HT1080 (cell line): ENCODE measurements around the gene CSRP1. TPM values are rescaled to one million over a fixed set of nuclear protein-coding genes. Genes with fewer than 3 reads are reported as not detected.
"Not testable (repeated sequence)": the region's sequence is repeated elsewhere in the genome, so short reads cannot be mapped to it uniquely, and the experiment has no call there.

Experiments
- DNase-seq: peaks from one replicate; pipeline ENCODE4 v3.0.0-alpha.2; 2015; ENCODE audit warnings: low read depth
- polyA plus RNA-seq, 2 experiments: library from polyadenylated mRNA; depleted of rRNA; stranded (reverse); fragments of >200 nt; gene quantifications; 2 replicates each; pipeline ENCODE4 v1.2.3, GENCODE V29; 2015
- total RNA-seq: library from RNA; depleted of rRNA; stranded (reverse); fragments of >200 nt; shearing (Covaris generic); gene quantifications from 2 replicates; pipeline ENCODE4 v1.2.3, GENCODE V29; 2014; rRNA removed

CSRP1 gene
- 516 and 694 TPM in 2 replicates for total RNA-seq
- 857 and 1,112 TPM in 2 replicates for polyA plus RNA-seq (2015; cell fraction: cytosol; rRNA removed)
- polyA plus RNA-seq (2015; cell fraction: nucleus; rRNA removed) = 468 and 520 TPM in 2 replicates

DNA sequence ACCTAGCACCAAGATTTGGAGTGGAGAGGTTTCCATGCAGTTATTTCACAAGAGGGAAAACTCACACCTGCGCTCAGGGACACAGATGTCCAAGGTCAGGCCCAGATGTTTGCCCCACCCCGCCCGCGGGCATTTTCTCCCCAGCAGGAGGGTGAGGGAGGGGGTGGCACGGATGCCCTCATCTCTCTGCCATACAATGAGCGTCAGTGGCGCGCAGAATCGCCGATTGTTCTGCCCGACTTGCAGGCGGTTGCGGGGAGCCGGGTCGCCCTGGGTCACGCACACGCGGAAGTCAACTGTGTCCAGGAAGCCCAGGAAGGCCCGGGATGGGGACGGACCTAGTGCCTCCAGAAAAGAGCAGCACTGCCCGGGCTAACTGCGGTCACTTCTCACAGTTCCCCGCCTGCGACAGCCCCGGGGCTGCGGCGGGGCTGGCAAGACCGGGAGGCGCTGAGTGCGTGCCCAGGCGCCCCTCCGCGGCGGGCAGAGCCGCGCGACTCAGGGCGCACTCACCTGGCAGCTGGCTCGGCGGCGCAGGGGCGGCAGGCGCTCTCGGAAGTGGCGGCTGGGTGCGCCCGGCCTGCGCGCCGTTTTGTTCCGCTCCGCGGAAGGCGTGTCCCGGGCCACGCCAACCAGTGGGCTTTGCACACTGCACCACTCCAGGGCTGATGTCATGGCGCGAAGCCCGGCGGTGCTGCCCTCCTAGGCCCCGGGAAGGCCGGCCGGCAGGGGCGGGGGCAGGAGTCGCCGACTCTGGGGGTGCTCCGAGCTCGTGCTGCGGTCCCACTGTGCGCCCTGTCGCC is at the start of gene CSRP1:
Gene CSRP1 (minus strand): TSS at position 567 of the 803 bp plus-strand sequence. CDS start 10,820 bp downstream, outside the sequence.
- DNase-seq = peak; percentile 83

DNA sequence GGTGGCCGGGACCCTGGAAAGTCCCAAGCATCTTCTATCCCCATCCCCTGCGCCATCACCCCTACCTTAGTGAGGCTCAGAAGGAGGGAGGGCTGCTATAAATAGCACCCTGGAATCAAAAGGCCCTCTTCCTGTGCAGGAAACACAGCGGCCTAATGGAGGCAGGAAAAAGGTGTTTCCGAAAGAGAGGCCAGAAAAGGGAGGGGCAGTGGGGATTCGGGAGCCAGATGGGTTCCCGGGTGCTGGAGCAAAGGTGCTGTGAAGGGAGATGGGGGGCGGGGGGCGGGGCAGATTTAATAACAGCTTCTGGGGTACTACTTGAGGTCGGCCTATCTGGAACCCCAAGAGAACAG is 48.6 kb upstream of the CSRP1 start:
- no peak for DNase-seq

DNA sequence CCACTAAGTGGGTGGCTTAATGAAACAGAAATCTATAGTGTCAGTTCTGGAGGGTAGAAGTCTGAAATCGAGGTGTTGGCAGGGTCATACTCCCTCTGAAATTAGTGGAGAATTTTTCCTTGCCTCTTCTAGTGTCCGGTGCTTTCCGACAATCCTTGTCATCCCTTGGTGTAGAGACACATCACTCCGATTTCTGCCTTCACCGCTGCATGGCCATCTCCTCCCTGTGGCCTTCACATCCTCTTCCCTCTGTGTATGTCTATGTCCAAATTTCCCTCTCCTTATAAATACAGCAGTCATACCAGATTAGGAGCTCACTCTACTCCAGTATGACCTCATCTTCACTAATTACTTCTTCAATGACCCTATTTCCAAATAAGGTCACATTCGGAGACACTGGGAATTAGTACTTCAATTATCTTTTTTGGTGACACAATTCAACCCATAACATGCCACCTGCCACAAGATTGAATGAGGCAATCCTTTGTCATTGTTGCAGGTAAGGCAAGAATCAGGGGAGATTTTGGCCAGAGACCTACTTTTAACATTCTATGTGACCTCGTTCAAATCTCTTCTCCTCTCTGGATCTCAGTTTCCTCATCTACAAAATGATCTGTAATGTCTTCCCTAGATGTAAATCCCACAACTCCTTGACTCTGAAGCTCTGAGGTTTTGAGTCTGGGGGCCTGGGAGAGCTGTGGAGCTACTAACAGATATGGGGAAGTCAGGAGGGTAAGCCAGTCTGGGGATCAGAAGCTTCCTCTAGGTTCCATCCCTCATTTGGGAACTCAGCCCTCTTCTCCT is 48.1 kb upstream of the CSRP1 start:
- no peak for DNase-seq

DNA sequence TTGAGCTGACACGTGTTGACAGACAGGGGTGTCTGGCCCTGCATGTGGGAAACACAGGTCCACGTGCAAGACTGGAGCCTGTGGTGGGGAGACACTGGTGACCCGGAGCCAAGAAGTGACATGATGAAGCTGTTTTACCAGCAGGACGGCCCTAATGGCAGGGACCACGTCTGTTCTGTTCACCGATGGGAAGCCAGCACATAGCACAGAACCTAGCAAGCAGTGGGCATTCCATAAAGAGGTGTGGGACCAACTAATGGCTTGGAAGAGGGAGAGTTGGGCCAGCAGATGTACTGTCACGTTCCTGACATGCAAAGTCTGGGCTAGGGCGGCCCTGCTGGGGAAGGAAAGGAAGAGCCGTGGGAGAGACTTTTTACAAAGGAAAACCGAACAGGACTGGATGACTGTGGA is 47.3 kb upstream of the CSRP1 start:
- DNase-seq = no peak

DNA sequence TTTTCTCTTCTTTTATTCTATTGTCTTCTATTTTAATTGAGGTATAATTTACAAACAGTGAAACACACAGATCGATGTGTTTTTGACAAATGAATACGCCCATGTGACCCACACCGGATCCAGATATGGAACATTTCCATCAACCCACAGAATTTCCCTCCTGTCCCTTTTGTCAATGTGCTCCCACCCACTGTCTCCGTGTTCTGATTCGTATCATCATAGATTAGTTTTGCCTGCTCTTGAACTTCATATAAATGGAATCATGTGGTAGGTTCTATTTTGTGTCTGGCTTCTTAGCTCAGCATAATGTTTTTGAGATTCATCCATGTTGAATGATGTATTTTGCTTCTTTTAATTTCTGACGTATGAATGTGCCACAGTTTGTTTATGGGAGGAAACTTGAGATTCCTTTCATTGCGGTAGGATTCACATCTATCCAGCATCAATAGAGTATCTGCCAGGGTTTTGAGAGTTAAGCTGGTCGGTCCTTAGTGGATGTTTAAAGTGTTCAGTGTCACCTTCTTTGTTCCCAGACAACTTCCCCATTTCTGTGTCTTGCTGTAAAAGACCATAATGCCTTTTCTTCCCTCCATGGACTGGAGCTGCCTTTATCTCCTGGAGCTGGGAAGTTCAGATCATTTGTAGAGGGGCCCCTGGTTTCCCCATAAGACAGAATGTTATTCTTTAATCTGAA is 46.7 kb upstream of the CSRP1 start:
- DNase-seq = no peak

DNA sequence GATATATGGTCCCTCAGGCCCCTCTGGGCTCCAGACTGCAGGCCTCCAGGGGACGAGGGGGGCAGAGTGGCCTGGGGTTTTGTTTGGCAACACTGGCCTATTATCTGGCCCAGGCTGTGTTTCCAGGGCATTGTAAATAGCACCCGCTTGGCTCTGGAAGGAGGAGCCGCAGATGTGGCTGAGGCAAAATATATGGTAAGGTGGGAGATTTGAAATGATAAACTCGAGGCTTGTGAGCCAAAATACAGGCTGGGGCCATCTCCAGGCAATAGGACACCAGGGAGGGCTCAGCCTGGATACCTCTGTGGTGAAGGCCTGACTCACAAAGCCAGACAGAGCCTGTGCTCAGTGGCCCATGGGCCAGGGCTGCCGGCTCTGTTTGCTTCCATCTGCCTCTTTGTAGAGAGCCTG is 46.0 kb upstream of the CSRP1 start:
- DNase-seq = peak; percentile 78

DNA sequence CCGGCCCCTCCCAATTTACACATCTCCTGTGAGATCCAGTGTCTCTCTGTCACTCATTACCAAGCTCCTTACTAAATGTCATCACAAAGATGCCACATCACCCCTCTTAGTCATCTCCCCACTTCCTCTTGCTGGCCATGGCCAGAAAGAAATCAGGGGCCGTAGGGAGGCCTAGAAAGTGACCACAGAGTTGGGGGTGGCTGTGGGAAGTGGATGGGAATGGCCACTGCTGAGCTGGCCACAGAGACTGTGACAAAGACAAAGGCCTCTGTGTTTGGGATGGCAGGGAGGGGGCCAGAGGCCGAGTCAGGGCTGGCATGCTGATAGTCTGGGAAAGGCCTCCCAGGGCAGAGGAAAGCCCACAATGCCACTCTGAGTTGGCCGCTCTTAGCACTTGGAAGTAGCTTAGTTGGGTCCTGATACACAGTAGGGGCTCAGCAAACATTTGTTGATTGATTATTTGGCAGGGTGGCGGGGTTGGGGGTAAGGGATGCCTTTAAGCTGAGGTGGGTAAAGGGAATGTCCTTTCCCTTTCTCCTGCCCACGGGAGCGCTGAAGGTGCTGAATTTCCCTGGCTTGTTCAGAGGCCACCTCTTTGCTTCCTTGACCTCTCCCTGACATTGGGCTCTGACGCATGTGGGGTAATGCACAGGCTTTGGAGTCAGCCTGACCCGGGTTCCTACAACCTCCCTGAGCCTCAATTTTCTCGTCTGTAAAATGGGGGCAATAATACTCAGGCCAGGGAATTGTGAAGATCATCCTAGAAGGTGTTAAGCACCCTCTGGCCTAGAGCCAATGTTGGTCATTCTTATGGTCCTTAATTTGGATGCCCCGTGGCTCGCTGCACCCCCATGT is 45.2 kb upstream of the CSRP1 start:
- peak; percentile 99 for DNase-seq

DNA sequence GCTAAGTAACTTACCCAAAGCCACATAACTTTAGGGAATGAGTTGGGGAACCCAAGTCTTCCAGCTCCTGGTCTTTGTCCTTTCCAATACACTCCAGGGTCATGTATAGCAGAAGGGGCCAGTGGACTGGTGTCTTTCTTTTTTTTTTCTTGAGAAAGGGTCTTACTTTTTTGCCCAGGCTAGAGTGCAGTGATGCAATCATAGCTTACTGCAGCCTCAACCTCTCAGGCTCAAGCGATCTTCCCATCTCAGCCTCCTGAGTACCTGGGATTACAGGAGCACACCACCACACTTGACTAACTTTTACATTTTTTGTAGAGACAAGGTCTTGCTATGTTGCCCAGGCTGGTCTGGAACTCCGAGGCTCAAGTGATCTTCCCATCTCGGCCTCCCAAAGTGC is 44.2 kb upstream of the CSRP1 start:
- no peak for DNase-seq

DNA sequence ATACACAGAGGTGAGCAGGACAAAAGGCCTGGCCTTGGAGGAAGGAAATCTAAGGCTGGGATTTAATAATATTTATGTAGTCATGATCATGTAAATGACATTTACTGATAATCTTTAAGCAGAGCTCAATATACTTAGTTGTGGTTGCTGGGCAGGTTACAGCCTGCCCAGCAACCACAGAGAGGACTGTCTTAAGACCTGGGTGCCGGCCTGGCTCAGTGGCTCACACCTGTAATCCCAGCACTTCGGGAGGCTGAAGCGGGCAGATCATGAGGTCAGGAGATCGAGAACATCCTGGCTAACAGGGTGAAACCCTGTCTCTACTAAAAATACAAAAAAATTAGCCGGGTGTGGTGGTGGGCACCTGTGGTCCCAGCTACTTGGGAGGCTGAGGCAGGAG is 42.6 kb upstream of the CSRP1 start:
- not testable (repeated sequence) for DNase-seq

DNA sequence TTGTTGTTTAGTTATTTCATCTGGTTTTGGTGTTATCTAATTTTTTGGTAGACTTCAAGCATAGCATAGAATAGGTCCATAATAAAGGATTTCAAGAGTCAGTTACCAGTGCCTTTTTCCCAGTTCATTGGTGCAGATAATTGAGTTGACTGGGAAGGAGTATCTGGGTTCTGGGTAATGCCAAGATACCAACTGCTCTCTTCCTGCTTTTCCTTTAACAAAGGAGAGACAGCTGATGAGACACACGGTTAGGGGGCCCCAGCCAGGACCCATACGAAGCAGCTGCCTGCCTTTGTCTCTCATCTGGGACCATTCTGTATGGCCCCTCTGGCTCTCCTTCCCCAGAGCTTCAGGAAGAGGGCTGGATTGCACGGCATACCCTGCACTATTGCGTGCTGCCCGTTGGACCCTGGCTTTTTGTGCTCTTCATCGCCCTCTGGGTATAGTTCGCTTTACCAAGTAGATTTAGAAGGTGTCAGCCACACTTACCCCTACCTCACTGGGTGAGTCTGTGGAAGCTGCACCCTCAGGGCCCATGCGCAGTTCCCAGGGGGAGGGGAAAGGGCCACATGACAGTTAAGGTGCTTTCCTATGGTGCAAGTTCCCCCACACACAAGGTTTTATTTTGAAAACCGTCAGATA is 39.0 kb upstream of the CSRP1 start:
- DNase-seq = no peak

DNA sequence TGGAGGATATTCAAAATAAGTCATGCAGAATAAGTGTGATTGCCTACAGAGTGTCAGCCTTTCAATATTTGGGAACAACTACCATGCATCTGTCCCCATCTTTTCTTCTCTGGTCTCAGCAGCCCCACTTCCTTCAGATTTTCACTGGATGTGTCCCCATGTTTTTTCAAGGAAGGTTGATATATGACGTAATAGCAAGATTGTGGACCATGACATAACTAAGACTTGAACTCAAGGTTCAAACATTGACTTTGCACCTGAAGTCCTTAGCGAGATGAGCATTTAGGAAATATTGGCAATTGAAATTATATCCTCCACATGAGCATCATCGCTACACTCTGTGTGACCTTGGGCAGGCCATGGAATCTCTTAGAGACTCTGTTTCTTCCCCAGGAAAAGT is 37.8 kb upstream of the CSRP1 start:
- DNase-seq = no peak

DNA sequence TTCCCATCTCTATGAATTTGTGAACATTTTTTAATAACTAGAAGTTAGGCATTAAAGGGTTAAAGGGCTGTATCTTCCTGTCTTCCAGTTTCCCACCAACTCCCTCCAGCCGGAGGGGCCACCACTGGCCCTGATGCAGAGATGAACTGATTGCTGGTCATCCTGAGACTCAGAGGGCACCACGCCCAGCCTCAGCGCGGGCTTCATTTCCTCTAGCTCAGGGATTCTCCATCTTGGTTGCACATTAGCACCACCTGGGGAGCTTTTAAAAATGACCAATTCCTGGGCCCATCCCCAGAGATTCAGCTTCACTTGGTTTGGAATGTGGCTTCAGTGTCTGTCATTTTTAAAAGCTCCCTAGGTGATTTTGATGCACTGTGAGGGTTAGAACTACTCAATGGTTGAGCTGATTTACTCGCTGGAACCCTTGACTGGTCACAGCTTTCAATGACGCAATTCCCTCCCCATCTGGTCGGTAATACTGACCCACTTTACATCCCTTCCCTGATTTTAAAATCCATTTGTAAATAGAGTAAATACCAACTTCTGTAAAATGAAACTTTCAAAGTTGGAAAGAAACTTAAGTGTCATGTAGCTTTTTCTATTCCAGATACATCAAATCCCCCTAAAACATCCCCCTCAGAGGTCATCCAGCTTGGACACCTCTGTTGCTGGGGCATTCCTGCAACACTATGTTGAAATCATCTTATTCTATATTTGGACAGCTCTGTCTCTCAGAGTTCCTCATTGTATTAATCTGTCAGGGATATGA is 37.1 kb upstream of the CSRP1 start:
- peak; percentile 58 for DNase-seq

DNA sequence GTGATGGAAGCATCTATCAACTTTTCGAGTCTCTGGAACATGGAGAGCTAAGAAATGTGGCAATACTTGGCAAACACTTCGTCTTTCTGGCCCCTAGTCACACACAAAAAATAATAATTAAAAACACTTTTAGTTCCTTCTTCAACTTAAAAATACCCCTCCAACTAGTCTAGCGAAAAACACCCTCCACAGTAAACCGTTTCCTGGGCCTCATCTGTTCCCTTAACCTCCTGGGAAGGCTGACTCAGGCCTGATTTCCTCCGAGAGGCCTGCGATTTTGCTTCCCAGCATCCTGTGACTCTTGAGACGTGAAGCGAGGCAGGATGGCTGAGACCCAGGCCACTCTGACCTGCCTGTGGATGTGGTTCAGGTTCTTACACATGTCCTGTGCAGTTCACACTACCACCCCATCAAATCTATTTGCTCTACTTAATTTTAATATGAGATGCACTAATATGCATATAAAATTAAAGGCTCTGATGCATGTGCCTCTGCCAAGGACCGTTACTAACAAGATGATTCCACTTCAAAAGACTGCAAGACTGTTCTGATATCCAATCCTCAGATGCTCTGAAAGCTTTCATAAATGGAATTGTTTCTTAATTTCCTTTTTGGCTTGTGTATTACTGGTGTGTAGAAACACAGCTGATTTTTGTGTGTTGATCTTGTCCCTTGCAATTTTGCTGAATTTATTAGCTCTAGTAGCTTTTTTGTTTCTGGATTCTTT is 35.5 kb upstream of the CSRP1 start:
- peak; percentile 86 for DNase-seq

DNA sequence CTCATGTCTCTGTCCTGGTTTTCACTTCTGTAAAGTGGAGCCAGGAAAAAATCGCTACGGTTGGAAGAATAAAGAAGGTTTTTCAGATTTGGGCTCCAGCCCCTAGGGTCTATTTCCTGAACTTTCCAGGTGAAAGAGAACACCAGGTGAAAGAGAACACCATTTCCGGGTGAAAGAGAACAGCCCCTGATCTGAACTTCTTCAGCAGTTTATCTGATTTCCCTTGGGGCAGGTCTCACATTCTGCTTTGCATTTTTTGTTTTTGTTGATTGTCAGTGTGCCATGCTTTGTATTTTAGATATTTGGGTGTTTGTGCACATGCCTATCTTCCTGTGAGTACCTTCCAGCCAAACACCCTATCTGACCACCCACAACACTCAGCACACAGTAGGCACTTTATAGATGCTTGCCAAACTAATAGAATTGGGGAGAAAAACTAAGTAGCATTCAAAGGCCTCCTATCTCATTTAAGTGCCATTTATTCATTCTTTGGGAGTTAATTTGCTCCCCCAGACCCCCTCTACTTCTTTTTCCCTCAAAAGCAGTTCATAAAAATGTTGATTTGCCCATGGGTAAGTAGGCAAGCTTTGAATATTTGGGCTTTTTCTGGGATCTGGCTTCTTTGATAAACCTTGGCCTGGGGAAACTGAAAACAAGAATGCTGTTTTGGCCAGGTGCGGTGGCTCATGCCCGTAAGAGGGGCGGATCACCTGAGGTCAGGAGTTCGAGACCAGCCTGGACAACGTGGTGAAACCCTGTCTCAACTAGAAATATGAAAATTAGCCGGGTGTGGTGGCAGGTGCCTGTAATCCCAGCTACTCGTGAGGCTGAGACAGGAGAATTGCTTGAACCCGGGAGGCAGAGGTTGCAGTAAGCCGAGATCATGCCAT is 34.2 kb upstream of the CSRP1 start:
- no peak for DNase-seq

DNA sequence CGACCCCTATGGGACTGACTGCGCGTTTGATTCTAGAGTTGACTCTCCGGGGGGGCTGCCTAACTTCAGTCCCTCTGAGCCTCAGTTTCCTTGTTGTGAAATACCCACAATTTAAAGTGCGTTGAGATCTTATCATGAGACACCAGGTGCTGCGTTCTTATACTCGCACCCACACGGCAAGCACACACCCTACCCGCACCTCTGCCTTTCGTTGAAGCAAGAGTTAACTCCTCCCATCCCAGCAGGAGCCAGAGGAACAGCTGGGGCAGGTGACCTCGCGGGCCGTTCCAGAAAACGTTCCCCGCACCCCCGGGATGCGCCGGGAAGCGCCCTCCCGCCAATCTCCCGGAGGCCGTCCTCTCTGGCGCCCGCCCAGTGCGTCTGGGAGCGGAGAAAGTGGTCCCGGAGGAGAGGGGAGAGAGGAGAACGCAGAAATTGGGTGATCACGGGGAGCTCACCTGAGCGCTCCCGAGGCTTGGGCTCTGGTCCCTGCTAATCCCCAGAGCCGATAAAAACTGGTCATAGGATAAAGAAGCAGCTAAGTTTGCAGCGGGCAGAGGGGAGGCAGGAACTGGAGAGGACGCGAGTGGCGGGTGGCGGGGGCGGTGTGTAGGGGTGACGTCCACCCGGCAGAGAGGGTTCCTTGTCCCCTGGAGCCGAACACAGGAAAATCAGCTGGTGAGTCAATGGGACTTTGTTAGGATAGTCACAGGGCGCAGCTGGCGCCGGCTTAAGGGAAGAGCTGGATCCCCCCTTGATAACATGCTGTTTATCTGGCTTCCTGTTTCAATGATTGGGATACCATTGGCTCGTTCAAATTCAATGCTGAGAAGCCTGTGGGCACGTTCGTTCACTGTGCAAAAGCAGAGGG is 32.9 kb upstream of the CSRP1 start:
- DNase-seq = peak; percentile 85

DNA sequence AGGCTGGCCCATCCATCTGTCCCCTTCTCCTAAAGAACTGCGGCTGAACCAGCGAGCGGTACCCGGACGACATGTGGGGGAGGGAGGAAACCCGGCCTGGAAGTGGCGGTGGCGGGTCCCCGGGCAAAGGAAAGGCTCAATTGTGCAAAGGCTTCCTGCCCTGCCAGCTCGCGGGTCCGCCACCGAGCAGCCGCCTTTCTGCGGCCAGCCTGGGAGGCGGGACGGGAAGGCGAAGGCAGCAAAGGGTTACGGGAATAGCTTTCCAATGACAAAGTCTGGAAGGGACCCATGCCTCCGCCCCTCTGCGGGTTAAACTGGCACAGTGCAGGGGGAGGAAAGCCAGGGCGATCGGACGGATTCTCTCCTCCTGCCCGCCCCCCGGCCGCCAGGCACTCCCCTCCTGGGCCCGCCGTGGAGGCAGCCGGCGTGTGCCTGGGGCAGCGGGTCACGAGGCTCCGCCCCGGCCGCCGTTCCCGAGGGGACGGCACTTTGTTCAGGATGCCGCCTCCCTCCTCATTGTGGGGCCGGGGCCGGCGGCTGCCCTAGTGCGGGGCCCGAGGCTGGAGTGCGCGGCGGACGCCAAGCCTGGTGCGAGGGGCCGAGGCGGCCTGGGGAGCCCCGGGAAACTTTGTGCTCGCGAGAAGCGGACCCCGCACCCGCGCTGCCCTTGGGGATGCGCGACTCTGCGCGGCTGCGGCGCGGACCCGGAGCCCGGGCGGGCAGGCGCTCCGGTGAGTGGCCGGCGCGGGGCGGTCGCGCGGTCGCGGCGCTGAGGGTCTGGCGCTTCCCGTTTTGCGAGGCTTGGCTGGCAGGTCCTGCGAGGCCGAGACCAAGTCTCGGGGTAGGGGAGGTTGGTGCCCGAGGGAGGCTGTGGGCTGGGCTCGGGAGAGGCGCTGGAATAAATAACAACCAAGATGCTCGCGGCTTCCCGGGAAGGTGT is 32.0 kb upstream of the CSRP1 start, which contains the start of gene NAV1:
Gene NAV1 (plus strand): TSS at position 516 of the 940 bp plus-strand sequence. CDS start 83,758 bp downstream, outside the sequence.
- DNase-seq = peak; percentile 95
